Left forelimb (tissue), 1 donor: ENCODE results near the gene TOM1L2.
A peak's percentile ranks its signal among the peaks of the same experiment; 100 is the strongest.

Source experiments
- DNase-seq: peaks from one replicate; pipeline ENCODE4 v3.0.0-alpha.2; 2018; ENCODE audit warnings: low spot score

Gene TOM1L2

DNA sequence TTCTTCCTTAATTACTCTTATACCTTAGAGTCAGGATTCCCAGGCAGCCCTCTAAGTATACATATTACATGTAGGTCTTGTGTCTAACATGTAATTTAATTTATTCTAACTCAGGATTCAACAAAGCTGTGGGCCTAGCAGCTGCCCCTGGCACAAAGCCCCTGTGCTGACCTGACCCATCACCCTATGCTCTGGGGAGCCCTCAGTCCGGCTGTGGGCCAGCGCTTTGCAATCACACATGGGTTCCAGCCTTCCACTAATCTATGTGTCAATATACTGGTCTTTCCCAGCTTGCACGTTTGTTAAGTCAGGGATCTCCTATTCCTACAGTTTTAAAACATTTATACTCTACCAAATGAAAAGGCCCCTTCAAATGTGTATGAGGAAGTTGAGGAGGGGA lies 72.7 kb downstream of the TOM1L2 start:
- no peak for DNase-seq

DNA sequence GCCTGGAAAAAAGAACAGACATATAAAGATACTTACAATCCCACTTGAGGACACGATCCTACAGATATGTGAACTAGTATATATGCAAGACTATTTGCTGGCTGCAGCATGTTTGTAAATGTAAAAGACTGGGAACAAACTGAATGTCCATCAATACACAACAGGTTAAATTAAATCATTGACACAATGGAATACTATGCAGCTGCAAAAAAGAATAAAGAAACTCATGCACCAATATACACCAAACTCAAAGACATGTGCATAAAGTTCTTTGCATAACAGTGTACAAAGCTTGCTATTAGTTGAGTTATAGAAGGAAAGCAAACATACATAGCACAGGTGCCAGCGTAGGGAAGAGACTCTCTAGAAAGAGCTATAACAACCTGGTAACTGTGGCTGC lies 73.5 kb downstream of the TOM1L2 start:
- no peak for DNase-seq

DNA sequence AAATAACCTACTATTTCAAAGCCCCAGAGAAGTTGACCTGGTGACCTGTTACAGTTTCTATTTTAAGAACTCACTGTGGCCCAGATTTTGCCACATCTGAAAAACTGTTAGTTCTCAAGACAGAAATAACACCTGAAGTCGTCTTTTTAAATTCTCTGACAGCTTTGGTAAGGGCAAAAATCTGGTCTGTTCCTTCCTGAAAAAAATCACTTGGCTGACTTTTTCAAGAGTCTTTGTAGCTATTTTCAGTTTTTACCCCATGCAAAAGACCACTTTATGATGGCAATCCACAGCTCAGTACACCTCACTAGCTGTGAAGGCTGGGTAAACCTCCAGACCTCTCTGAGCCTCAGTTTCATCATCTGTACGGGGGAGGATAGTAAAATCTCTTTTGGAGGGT lies 74.8 kb downstream of the TOM1L2 start:
- DNase-seq, result no peak

DNA sequence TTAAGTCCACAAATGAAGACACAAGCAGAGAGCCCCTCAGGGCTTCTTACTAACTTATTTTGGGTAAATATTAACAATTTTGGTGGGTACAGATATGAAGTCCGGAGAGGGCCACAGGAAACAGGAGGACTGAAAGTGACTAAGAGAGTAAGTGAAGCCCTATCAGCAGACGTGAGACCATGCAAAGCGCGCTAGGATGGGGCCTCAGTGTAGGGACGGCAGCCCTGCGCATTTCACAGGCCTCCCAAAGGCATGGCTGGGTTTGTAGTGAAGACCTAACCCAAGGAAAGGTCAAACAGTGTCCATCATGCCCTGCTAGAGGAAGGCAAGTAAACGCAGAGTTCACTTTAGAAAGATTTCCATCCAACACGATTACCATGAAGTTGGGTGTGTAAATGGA lies 75.5 kb downstream of the TOM1L2 start:
- DNase-seq, result no peak

DNA sequence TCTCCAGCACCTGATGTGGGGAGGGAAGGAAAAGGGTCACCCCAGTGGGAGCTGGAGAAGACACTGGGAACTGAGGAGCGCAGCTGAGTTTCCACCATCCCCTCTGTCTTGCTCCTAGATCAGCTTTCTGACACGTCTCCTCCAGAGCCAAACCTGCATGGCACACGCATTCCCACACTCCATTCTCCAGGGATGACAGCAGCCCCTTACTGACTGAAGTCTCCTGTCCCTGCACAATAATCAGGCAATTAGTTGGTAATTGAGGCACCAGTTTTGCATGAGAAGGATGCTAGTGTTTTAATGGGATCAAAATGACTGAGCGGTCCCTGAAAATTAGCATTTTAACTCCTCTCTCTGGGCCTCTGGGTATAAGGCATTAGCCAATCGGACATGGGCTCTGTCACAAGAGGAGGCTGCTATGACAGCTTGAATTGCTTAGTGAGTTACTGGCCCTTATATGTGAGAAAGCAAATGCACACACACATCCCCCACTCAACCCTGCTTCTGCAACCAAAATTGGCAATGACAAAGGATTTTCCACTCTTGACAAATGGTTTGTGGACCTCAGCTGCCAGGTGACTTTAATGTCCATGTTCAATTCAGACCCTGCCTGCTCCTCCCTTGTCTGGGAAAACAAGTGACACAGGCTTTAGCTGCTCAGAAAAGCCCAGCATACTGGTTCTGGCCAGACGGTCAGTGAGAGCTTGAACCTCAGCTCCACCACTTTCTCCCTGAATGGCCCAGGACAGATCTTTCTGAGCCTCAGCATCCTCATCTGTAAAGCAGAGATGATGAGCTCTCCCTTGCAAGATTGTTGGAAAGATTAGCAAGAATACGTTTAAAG lies 78.2 kb downstream of the TOM1L2 start:
- DNase-seq, result no peak

DNA sequence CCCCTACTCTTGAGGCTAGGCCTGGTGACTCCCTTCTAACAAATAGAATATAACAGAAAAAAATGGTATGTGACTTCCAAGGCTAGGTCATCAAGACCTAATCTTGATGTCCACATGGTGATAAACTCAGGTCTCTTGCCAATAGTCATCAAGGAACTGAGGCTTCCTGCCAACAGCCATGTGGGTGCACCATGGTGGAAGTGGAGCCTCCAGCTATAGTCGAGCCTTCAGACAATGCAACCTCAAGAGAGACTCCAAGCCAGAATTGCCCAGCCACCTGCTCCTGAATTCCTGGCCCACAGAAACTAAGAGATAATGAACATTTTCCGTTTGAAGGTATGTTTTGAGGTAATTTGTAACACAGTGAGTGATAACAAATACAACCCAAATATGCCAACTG lies 79.5 kb downstream of the TOM1L2 start:
- no peak for DNase-seq

DNA sequence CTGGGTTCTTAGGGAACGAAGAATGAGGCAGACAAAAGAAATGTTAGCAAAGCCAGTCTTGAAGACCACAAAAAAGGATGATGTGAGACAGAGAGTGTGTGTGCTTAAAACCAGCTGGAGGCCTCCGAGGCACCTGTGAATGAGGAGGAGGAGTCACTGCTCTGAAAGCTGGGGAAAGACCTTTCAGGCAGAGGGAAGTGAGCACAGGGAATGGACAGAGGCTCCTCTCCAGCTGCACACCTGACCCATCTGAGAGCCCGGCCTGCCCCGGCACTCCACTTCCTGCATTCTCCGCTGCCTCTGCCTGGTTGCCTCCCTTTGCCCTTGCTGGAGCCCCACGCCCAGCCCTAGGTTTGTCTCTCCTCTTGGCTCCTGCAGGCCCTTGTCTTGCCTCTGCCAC lies 80.2 kb downstream of the TOM1L2 start:
- DNase-seq, result no peak

DNA sequence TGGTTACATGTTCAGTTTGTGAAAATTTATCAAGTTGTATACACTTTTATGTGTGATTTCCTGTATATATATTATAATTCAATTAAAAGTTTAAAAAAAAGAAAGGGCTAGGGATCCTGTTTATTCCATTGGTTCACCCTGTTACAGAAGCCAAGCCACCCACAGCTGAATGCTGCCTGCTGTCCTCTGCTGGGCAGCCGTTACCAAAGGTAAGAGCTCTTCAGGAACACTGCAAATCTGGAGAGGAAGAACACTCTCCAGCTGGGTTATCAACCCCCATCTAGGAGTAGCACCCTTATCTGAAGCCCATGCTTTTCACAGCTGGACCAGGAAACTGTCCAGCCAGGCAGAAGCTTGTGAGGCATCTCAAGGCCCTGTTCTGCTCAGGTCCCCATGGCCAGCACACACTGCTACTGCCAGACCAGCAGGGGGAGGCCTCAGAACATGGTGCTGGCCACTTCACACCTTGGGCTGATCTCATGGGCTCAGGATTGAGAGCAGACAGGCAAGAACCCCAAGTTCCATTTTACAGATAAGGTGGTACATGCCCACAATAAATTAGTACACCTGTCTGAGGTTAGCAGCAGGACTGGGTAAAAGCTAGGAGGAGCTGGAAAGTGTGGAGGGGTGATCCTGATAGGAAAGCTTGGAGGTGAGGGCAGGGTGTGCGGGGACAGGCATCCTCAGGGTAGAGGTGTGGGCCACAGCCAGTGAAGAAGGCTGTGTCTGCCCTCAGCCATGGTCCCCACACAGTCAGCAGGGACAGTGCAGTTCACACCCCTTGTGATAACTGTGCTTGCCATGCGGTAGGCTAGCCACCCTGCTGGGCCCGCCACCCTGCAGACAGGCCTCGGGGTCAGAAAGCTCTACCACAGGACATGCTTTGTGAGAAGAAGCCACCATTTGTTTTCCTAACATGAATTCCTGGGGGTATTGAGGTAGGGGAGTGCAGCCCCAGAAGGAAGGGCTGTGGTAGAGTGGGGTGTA lies 81.1 kb downstream of the TOM1L2 start:
- DNase-seq, result no peak

DNA sequence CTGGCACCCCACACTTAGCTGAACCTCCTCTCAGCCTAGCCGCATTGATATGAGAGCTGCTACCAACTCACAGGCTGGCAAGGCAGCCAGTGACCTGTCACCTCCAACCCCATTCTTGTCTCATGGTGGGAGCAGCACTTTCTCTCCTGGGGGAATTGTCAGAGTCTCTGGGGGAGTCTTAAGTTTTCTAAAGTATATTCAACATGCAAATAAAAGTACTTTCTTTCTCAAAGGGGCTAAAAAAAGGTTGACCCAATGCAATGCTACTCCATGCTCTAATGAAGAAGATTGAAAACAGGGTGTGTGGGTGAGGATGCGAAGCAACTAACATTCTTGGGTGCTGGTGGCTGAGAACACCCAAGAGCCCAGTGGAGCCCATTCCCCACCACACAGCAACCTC lies 82.3 kb downstream of the TOM1L2 start:
- DNase-seq, result no peak

DNA sequence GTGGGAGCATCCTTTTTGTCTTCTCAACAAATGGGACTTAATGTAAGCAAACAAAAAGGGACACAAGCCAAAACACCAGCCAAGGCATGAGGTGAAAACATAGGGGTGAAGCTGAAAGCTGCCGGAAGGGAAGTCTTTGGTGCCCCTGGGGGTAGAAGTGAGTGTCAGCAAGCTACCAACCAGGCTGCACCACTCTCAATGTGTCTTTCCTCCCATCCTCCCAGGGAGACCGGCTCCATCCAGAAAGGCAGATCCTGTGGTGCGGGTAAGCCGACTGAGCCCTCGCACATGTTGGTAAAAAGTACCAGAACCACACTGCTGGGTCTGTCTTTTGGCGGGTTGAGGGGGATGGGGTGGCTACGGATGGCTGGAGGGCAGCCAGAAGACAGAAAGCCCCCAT lies 83.4 kb downstream of the TOM1L2 start:
- DNase-seq, result no peak

DNA sequence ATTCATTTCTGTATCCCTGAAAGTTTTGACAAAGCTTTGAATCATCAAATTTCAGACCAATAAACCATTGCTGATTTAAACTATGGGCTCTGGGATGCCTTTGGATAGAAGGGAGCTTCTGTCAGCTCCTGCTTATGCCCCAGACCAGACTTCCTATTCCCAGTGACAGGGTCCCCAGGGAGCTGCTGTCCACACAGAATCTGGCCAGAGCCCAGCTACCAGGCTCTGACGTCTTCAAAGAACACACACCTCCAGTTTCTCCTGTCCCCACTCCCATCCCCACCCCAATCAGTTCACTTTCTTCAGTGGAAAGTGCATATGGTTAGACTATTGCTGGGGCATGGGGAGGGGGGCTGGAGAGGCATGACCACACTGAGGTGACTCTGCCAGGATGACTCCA lies 83.8 kb downstream of the TOM1L2 start:
- DNase-seq, result no peak

DNA sequence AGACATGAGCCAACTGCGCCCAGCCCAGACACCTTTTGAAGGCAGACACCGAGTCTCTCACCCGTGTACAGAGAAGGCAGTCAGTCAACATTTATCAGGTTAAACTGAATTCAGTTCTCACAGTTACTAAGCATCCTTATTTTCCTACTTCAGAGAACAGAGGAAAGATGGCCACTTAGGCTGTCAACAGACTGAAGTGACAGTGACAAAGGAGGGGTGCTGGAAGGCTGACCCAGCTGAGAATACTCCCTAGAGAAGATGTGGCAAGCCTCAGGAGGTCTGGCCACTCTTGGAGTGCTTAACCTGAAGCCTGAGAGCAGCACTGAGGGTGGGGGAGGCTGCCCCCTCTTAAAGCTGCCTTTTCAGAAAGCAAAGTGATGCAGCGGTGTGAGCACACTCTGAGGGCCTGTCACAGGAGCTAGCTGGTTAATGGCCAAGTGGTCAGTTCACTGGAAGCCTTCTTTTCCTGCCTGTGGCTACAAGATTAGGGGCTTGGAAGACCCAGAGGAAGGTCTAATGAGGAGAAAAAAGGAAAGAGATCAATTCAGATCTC lies 84.4 kb downstream of the TOM1L2 start:
- no peak for DNase-seq

DNA sequence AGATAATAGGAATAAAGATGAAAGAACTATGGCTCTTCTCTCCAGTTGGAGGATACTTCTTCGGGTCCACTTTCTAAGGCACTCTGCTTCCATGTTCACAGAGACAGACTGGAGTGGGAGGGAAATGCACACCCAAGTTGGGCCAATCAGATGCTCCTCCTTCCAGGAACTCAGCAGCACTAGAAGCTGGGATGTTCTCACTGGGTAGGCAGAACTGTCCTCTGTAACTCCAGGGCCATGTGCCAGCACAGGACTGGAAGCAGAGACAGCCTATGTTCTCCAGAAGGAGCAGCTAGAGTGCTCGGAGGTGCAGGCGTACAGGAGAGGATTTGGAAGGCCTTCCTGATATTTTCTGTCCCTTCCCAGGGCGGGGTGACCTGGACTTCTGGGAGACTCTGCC lies 85.5 kb downstream of the TOM1L2 start:
- DNase-seq, result no peak

DNA sequence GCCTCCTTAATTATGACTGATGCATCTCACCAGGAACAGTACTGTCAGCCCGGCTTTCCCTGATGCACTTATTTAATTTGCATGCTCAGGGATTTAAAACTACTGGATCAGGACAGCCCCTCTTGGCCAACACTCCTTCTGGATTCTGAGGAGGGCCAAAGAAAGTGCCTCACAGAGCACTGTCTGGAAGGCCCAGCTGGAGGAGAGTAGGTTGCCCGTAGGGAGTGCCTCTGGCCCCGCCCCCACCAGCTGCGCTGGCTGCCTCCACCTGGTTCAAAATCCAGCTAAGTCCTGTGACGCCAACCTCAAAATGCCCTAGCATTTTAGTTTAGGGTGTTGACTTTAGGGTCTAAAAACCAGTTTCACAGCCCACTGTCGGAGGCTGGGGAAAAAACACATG lies 86.0 kb downstream of the TOM1L2 start:
- no peak for DNase-seq

DNA sequence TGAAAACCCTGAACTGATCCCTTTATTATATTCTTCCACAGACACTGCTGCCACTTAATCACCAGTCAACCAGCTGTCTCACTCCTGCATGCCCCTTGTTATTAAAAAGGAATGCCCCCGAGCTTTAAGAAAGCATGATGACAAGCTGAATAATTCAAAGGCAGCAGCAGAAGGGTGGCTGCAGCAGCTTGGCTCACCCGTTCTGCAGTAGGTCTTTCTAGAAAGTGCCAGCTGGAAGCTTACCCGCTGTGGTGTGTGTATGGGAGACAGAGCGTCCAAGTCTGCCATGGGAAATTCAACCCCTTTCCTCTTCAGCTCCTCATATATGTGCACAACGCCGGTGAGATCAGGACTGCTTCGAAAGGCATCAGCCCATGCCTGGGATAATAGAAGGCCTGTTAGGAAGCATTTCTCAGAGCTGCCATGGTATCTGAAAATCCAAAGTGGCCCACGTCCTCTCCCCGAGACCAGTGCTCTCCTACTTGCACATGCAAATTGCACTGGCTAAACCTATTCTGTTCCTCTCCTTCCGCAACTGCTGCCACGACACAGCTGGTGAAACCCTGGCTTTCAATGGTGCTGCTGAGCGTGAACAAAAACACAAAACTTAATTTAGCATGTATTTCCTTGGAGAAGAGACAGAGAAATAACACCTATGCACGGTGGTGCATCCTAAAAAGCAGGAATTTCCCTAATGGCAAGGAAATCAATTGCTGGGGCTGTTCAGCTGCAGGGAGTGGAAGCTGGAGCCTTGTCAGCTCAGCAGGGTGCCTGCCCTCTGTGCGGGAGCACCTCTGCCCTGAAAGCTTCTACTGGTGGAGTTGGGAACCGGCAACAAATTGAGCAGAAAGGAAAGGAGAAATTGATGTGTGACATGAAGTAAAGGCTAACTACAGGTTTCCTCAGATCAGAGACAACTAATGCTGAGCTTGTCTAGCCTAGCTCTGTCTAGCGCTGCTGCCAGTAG lies 87.5 kb downstream of the TOM1L2 start:
- no peak for DNase-seq

DNA sequence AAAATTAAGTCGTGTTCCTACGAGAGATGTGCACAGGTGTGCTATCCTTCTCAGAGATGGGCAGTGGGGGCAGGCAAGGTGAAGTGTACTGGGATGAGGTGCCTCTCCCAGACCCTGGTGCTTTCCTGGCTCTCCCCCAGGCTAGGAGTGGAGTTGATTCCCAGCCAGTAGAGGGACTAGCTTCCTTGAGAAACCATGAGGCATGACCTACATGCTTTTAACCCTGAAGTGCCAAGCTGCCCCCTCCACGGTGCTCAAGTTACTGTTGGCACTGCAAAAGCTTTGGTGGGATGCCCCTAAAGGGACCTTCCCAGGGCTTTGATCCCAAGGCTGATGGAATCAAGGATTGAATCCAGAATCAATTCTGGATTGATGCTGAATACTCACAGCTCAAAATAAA lies 88.4 kb downstream of the TOM1L2 start:
- no peak for DNase-seq

DNA sequence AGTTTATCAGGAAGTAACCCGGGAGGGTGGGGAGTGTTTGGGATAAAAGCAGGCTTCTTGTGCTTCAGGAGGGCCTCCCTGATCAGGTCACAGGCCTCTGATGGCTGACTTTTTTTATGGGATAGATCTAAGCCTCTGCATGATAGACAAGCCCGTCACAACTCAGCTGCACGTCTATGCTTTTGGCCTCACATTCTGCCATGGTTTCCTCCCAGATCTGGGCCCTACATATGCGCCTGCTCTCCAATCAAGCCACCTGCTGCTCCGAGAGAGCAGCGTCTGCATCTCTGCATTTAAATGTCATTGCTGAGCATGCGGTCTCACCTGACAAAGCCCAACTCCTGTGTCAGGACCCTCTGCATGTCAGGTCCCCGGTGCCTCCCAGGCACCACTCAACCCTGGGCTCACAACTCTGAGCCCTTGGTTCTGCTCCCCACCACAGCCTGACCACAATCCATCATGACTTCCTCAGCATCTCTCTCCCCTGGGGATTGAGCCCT lies 90.1 kb downstream of the TOM1L2 start:
- DNase-seq, result no peak

DNA sequence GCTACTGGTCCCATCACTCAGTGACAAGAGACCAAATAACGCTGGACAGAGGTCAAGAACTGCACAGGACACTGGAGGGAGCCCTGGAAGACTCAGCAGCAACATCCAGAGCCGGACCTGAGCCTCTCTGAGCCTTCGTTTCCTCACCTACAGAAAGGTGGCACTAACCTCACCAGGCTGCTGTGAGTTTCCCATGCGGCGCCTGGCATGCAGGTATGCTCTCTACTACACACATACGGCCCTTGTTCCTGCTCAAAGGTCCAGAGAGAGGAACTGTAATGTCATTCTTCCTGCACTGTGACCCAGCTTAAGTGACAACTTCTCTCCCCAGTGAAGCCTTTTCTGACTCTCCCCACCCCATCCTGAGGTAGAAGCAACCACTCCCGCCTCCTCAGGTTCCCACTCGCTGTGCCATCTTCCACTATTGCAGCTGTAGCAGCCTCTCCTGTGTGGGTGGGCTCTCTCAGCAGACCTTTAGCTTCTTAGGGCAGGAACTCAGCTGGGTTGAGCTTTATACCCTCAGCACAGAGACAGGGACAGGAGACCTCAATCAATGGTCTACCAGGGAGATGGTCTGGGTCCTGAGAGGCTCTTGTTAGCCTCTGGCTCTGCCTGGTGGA lies 91.5 kb downstream of the TOM1L2 start:
- DNase-seq, result no peak

DNA sequence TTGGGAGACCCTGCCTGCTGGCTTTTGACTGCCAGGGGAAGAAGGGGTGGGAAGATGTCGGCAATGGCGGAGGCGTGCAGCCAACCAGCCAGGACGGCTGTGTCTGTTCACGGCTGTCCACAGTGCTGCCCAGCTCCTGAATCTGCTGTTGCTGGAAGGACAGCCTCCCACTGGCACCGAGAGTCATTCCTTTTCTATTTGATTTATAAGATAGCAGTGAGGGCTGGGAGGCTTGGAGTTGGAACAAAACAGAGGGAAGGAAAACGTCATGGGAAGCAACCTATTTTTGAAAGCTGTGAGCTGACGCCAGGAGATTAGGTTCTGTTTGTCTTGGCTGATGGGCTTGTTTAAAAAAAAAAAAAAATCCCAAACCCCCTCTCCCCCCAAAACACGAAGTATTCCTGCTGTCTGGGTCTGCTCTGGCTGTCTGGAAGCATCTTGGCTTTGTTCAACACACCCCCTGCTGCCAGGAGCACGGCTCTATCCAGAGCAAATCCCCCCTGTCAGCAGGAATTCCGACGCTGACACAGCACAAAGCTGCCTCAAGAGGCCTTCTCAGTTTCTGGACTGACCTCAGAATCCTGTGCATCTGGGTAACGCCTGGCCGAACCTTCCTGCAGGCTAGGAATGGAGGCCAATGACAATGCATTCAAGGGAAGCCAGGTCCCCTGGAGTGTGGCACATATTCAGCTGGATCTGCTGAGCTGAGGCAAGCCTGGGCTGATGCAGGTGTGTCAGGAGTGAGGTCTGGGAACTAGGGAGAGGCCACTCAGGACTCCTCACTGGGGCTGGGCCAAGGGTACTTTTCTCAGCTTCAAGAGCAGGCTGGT lies 94.5 kb downstream of the TOM1L2 start:
- peak; percentile 80 for DNase-seq

DNA sequence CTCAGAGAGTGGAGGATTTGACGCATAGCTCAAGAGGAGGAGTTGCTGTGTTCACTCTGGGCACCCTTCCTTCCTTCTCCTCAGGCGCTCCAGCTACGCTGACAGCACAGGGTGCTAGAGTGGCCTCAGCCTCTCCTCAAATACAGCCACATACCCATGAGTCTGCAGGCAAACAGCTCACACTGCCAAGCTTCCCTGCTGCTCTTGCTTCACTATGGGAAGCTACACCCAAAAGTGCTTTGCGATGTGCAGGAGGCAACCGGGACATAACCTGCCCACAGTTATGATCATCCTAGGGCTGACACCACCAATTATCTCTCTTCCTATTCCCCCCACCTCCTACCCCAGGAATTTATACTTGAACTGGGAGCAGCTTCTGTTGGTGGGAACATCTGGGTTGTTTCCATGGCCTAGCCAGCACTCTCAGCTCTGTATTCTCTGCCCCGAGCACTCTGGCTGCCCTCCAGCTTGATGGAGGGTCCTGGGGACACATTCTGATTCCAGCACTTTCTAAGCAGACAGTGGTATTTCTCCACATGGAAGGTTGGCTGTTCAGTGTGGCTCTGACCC lies 95.2 kb downstream of the TOM1L2 start:
- DNase-seq, result no peak
